HG03354 (cell line): ENCODE data around the gene SHISA6.

ENCODE experiments used
- ATAC-seq: cut with Tn5 transposase; IDR thresholded peaks from one replicate; pipeline ENCODE4 v1.9.1; 2021; ENCODE audit warnings: mild to moderate bottlenecking; ENCODE audit not compliant: unreplicated experiment, poor library complexity, severe bottlenecking

SHISA6 gene

GRCh38 chr17:11332706-11333105 lies 91.7 kb downstream of the SHISA6 start:
- ATAC-seq, result no peak

DNA sequence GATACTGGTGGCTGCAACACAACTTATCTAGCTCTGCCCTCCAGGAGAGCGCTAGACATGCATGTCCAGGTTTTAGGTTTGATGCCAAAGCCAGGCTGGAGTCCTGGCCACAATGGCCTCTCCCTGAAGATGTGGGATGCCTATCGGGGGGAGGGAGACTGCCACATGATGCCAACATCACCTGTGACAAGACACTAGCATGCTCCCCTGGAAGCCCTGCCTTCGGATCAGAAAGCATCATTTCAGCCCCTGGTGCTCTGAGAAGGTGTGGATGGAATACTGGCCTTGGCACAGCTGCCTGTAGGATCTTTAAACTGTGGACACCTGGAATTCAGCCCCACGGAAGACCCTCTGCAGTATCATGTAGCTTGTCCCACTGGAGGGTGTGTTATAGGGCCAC lies 93.5 kb downstream of the SHISA6 start:
- no peak for ATAC-seq

DNA sequence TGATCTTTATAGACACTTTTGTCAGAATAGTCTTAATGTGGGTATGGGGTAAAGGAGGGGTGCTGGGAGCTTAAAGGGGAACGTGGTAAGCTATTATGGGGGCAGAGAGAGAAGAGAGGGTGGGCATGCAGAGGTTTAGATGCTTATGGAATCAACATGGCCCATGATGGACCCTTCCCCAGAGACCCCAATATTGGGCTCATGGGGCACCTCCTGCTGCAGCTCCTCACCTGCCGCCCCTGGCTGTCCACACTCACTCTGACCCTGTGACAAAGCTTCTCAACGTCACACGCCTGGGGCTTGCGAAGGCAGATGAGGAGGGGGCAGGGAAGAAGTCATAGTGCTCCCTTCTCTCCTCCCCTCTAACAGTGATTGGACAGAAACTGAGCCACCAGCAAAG lies 95.3 kb downstream of the SHISA6 start:
- ATAC-seq, result no peak

DNA sequence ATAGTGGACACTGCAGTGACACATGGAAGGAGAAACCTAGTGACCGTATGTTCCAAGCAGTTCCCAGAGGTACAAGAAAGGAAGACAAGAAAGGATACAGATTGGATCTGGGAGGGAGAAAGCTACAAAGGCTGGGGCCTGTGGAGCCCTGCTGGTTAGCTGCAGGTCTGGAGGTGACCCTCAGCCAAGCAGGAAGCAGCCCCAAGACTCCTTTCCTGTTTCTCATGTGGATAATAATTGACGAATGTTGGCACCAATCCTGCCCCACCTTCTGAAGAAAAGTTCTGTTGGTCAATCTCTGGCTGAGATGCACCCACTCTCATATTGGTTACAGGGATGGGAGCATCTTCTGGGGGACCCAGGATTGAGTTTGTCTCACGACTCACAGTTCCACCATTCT lies 99.8 kb downstream of the SHISA6 start:
- ATAC-seq, result no peak

DNA sequence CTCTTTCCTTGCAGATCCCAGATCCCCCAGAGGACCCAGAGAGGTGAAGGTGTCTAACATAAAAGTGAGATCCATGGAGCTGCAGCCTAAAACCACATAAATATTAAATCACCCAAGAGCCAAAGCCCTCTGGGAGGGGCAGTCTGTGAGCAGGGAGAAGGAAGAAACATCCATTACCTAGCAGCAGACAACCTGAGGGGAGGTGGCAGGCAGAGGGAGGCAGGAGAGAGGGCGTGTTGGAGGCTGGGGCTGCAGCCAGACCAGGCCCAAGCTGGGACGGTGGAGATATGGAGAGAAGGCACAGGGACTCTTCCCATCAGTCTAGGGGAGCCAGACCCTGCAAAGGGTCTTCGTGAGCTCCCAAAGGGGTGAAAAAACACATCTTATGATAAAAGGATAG lies 101.1 kb downstream of the SHISA6 start:
- ATAC-seq, result no peak

DNA sequence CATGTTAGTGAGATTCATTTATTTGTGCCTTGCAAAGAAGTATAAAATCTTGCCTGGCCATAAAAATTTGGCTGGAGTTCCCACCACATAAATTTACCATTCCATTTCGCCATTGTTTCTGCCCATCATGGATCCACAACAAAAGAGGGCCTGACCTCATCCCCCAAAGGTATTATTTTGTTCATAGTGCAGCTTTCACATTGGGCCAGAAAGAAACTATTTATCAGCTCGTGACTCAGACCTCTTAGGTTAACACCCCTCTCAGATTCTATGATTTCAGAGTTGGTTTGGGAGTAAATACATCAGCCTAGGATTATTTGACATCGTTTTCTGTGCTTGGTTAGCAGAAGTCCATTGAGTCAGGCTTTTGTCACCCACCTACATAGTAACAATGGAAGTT lies 108.1 kb downstream of the SHISA6 start:
- no peak for ATAC-seq

DNA sequence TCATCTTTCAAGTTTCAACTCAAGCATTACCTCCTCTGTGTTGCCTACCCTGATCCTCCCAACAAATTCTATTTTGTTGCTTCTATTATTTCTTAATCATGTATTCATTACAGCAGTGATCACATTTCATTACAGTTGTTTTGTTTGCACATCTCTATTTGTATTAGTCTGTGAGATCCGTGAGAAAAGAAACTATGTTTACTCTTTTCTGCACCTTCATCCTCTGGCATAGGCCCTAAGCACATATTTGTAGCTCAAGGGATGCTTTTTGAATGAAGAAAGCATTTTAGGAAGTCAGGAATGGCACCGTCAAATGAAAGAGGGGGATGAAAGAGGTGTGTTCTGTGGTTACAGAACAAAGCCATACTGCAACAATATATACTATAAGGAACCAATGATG lies 110.5 kb downstream of the SHISA6 start:
- no peak for ATAC-seq

DNA sequence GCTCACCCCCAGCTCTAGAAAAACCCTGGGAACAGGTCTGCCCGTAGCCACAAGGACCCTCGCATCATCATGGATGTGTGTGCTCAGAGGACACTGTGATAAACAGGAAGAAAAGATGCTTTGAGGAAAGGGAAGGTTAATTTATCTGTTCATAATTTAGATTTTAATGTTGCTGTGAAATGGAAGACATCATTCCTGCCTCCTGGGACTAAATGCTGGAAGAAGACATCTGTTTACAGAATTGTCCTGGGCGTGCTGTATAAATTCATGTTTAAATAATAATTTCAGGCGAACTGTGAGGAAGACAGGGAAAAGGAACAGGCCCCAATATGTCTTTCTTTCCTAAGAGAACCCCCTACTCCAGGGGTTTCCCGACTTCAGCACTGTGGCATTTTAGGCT lies 112.6 kb downstream of the SHISA6 start:
- ATAC-seq, result no peak

DNA sequence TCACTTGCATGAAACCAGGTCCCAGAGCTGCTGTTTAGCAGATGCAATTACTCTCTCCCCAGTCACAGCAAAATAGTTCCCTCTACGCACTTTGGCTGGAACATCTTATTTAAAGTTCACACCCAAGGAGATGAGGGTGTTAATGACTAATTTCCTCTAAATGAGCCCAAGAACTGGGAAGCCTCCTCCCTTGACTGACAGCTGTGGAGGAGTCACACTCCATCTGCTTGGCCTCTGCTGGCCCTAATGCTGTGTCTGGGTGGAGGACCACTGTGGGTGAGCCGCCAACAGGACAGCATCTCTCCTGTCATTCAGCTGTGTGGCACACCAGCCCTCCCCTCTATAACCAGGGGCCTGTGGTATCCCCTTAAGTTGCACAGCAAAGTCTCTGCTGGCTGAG lies 115.4 kb downstream of the SHISA6 start:
- ATAC-seq, result no peak

DNA sequence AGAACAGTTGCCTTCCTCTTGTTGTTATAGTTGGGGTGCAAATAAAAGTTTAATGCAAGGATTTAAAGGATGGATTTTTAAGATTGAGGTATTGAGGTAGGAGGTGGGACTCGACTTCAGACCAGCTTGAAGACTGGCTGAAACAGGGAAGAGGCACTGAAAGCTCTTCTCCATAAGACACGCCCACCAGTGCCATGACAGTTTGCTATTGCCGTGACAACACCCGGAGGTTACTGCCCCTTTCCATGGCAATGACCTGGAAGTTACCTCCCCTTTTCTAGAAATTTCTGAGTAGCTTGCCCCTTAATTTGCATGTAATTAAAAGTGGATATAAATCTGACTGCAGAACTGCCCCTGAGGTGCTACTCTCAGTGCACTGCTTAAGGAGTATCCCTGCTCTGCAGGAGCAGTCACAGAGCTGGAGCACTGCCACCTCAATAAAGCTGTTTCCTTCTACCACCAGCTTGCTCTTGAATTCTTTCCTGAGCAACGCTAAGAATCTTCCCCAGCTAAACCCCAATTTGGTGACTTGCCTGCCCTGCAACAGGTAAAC lies 122.6 kb downstream of the SHISA6 start:
- no peak for ATAC-seq

DNA sequence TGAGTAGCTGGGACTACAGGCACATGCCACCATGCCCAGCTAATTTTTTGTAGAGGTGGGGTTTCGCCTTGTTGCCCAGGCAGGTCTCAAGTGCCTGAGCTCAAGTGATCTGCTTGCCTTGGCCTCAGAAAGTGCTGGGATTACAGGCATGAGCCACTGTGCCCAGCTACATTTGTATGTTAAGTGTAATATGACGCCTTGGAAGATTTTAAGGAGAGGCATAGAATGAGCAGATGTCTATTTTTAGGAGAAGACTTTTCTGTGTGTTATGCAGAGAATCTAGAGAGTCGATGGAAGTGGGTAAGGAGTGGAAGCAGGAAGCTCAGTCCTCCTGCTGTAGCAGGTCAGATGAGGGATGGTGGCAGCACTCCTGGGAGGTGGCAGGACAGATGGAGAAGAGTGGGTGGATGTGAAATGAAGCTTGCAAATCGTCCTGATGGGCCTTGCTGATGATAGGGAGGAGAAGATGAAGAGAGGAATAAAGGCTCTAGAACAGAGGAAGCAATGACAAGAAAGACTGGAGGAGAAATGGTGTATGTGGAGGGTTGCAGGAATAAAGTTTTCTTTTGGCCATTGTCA lies 125.3 kb downstream of the SHISA6 start:
- ATAC-seq, result no peak

DNA sequence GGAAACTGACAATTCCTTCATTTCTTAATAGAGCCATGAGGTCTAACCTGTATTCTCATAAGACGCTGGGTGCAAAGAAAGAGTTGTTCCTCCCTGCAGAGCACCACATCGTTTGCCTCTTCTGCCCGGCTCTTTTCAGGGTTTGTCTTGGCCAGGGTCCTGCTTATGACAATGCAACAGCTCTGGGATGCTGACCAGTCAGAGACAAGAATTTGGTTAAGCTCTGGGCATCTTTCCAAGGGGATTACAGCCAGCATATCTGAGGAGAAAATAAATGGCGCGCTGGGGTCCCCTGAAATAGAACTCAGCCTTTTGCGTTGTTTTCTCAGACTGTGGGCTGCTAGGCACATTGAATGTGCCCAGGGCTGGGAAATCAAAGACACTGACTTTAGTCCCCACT lies 128.6 kb downstream of the SHISA6 start:
- no peak for ATAC-seq

GRCh38 chr17:11372692-11373091 lies 131.7 kb downstream of the SHISA6 start:
- no peak for ATAC-seq

DNA sequence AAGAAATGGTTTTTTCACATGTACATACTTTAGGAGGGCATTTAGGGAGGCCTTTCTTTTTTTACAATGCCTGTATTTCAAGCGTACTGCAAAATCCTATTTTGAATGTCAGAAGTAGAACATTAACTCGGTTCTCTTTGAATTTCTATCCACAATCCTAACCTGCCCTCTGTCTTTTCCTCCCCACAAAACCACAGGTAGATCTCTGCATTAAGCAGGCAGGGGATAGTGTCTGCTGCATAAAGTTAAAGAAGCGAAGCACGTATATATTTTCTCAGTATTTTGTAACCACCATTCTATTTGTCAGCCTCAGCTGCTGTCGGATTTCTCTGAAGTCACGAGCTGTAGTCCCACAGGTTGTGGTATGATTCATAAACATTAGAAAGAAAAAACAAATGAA lies 137.5 kb downstream of the SHISA6 start:
- ATAC-seq, result no peak

DNA sequence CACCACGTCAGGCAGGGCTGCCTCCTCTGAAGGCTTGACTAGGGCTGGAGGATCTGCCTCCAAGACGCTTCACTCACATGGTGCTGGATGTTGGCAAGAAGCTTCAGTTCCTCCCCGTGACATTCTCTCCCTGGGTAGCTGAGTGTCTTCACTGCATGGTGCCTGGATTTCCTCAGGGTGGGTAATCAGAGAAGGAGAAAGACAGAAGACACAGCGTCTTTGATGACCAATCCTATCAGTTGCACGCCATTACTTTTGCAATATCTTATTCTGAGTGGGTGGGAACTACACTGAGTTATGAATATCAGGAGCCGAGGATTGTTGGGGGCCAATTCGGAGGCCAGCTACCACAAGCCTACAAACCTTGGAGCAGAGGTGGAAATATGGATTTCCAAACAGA lies 139.7 kb downstream of the SHISA6 start:
- no peak for ATAC-seq

- no peak for ATAC-seq
Observed at GRCh38 chr17:11383157-11383556, 142.1 kb downstream of the SHISA6 start.

DNA sequence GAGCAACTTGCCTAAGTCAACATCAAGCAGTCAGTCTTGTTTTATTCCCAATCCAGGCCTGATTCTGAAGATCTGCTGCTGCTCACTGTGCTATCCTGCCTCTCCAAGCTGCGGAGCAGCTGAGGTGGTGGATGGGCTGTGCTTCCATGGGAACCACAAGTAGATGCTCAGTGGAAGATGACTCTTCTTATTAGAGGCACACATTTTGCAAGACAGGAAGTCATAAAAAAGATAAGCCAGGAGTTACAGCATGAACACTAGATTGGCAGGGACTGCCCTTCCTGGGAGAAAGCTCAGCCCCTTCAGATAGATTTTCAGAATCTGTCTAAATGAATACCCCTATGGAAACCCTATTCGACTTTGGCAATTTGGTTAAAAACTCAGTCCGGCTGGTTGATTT lies 143.1 kb downstream of the SHISA6 start:
- ATAC-seq, result no peak

GRCh38 chr17:11387610-11388009 lies 146.6 kb downstream of the SHISA6 start:
- no peak for ATAC-seq

- ATAC-seq, result no peak
Observed at GRCh38 chr17:11388054-11388453, 147.0 kb downstream of the SHISA6 start.

GRCh38 chr17:11389583-11389982 lies 148.6 kb downstream of the SHISA6 start:
- ATAC-seq, result no peak

DNA sequence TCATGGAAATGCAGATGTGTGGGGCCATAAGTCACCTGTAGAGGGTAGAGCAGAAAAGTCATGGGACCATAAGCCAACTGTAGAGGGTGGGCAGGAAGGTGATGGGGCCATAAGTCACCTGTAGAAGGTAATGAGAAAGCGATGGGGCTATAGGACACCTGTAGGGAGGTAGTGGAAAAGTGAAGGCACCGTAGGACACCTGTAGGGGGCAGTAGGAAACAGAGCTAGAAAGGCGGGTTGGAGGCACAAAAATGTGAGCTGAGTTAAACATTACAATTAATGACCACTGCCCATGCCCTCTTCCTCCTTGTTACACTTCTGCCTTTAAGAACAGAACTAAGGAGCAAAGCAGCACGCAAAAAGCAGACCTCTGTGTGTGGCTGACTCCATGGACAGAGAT lies 150.1 kb downstream of the SHISA6 start:
- no peak for ATAC-seq
